Astrocyte (in vitro differentiated cells and primary cell): Measurements from ENCODE around the gene DENND1B.

ENCODE experiments used
- CTCF ChIP-seq: IDR thresholded peaks from 2 replicates; pipeline ENCODE4 v1.5.1; 2011; ENCODE audit warnings: low read depth, mild to moderate bottlenecking, inconsistent platforms, low read length, moderate library complexity; ENCODE audit not compliant: insufficient read depth
- EZH2 ChIP-seq: IDR thresholded peaks from 2 replicates; pipeline ENCODE4 v1.6.1; 2012; ENCODE audit warnings: mild to moderate bottlenecking, low read length, inconsistent platforms; ENCODE audit not compliant: insufficient read depth

- no peak for TF ChIP-seq CTCF
- no peak for TF ChIP-seq EZH2
Observed at GRCh38 chr1:197510691-197511378, 264.4 kb downstream of the DENND1B start.
